CD4-positive, alpha-beta memory T cell (primary cell): Measurements from ENCODE around the gene RUVBL2. TPM values are rescaled to one million over a fixed set of nuclear protein-coding genes. Genes with fewer than 3 reads are reported as not detected.
A peak's percentile ranks its signal among the peaks of the same experiment; 100 is the strongest.
"Not testable (repeated sequence)": the region's sequence is repeated elsewhere in the genome, so short reads cannot be mapped to it uniquely, and the experiment has no call there.

Experiments used
- CTCF ChIA-PET: fragments of 350-600 bp; sonication (Branson Sonifier 250); formaldehyde crosslinking; loops from one replicate; lab custom pipeline; 2021; ENCODE audit warnings: inconsistent platforms; ENCODE audit not compliant: partially characterized antibody; lab: Charles Lee
- POLR2A ChIA-PET: fragments of 350-600 bp; sonication (Branson Sonifier 250); formaldehyde crosslinking; loops from one replicate; lab custom pipeline; 2021; ENCODE audit not compliant: partially characterized antibody; lab: Charles Lee
- DNase-seq, 5 donors: peaks; one replicate each; pipeline versions ENCODE4 v3.0.0 to v3.0.0-alpha.2; 2020 to 2022; ENCODE audit warnings: mixed read lengths in 1 of 5
- H3K27ac ChIP-seq: one replicate; pipeline ENCODE4 v1.7.0; 2013; ENCODE audit warnings: low read depth, low read length
- H3K27me3 ChIP-seq: 2 replicates; pipeline ENCODE4 v1.7.0; 2013; ENCODE audit warnings: mild to moderate bottlenecking, low read length, moderate library complexity; ENCODE audit not compliant: insufficient read depth
- H3K36me3 ChIP-seq: 2 replicates; pipeline ENCODE4 v1.7.0; 2013; ENCODE audit warnings: mild to moderate bottlenecking, low read length, moderate library complexity; ENCODE audit not compliant: insufficient read depth
- H3K4me1 ChIP-seq: 2 replicates; pipeline ENCODE4 v1.7.0; 2013; ENCODE audit warnings: mild to moderate bottlenecking, low read length, moderate library complexity; ENCODE audit not compliant: insufficient read depth
- H3K4me3 ChIP-seq, 2 donors: one replicate each; pipeline ENCODE4 v1.7.0; 2013; ENCODE audit warnings: low read length in 2 of 2, mild to moderate bottlenecking in 1 of 2
- H3K9me3 ChIP-seq, 2 donors: one replicate each; pipeline ENCODE4 v1.7.0; 2013; ENCODE audit warnings: low read length in 2 of 2, control low read depth in 1 of 2; ENCODE audit not compliant: control insufficient read depth in 1 of 2
- H3K27ac Mint-ChIP-seq, 7 donors: one replicate each; pipeline ENCODE4 v1.8.0; 2020 to 2021; ENCODE audit warnings: mixed read lengths in 7 of 7, mild to moderate bottlenecking in 6 of 7, inconsistent platforms in 3 of 7, moderate library complexity in 3 of 7
- H3K27me3 Mint-ChIP-seq, 2 donors: one replicate each; pipeline ENCODE4 v1.8.0; 2020 to 2021; ENCODE audit warnings: mixed read lengths in 2 of 2
- H3K36me3 Mint-ChIP-seq, 2 donors: one replicate each; pipeline ENCODE4 v1.8.0; 2020 to 2021; ENCODE audit warnings: mixed read lengths in 2 of 2, inconsistent platforms in 1 of 2, mild to moderate bottlenecking in 1 of 2
- H3K4me1 Mint-ChIP-seq, 4 donors: one replicate each; pipeline ENCODE4 v1.8.0; 2020 to 2021; ENCODE audit warnings: mixed read lengths in 4 of 4, mild to moderate bottlenecking in 1 of 4
- H3K4me3 Mint-ChIP-seq, 8 donors: one replicate each; pipeline ENCODE4 v1.8.0; 2020 to 2021; ENCODE audit warnings: mixed read lengths in 8 of 8, mild to moderate bottlenecking in 7 of 8, moderate library complexity in 6 of 8, inconsistent platforms in 3 of 8
- H3K9me3 Mint-ChIP-seq, 8 donors: one replicate each; pipeline ENCODE4 v1.8.0; 2020 to 2021; ENCODE audit warnings: mixed read lengths in 8 of 8, mild to moderate bottlenecking in 5 of 8, inconsistent platforms in 3 of 8, moderate library complexity in 1 of 8
- intact Hi-C: fragments of 100-400 bp; cut with micrococcal nuclease; formaldehyde crosslinking; loops from one replicate; pipeline ENCODE4 v1.15.1; 2023
- polyA plus RNA-seq, 2 donors: library from polyadenylated mRNA; unstranded; fragments of 300-500 nt; fragmentation: Illumina TruSeq; gene quantifications; one replicate each; pipeline ENCODE4 v1.2.3, GENCODE V29; 2021
- total RNA-seq, 2 experiments: library from RNA; stranded (reverse); gene quantifications; one replicate each; pipeline ENCODE4 v1.2.3, GENCODE V29; 2021

Gene RUVBL2
- total and polyA plus RNA-seq, 4 experiments from 2014 or later, result 27.9 to 51.9 (median 38.6) TPM

- no peak overlapping the region for H3K27ac ChIP-seq
- peaks cover 23% of the 10 kb centered on the region for H3K4me1 ChIP-seq
- no peaks in the 10 kb centered on the region for H3K9me3 ChIP-seq
- Mint-ChIP-seq H3K4me3 (peak overlapping the region in 2 of 8 donors; percentile 43 to 65), H3K27me3 (peaks cover 0 to 3% of the 10 kb centered on the region in 2 donors), H3K4me1 (peaks cover 13 to 36% (median 21%) of the 10 kb centered on the region in 4 donors), H3K36me3 (peaks cover 7 to 24% of the 10 kb centered on the region in 2 donors), H3K27ac (peak overlapping the region in 1 of 7 donors; percentile 66), H3K9me3 (no peaks in the 10 kb centered on the region)
- no peak for DNase-seq
- peaks cover 12% of the 10 kb centered on the region for H3K36me3 ChIP-seq
- POLR2A ChIA-PET, result no interaction called here
- intact Hi-C loops, result no loop called here
- no peaks in the 10 kb centered on the region for H3K27me3 ChIP-seq
- no peak overlapping the region for H3K4me3 ChIP-seq
- CTCF ChIA-PET, result interaction anchor here (0.7 kb wide), 1 partner anchor 19 kb away, joined by 3 read pairs; no protein-coding TSS in a partner anchor
Observed at GRCh38 chr19:49016067-49016839, 22.6 kb downstream of the RUVBL2 start.

DNA sequence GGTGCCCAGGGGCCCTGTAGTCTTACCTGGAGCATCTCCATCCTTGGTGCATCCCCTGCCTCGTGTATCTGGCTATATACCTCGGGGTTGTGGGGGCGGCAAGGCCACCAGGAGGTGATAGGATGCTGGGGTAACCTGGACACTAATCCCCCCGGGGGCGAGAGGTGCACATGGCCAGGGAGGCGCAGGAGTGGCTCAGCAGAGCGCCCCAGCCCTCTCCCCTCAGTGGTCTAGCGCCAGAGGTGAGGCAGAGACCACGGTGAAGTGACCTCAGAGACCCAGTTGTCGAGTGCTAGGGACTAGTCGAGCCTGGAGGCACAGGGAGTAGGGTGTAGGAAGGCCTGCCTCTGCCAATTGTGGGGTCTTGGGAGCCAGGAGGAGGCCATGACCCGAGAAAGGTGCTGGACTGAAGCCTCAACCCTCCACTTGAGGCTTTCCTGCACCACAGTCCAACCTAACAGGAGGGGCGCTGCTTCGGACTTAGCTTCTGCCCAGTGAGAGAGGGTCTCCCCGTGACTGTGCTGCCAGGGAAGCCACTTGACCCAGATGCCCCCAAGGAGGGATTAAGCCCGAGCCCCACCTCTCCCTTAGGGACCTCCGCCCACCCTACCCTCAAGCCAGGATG, 23.5 kb downstream of the RUVBL2 start, which contains the start of gene LHB:
Gene LHB, minus strand, starts transcription at position 51 of the 625 bp plus-strand sequence. Its CDS starts 10 bp downstream, at position 41.
- Mint-ChIP-seq H3K36me3 (peaks cover 4 to 20% of the 10 kb centered on the region in 2 donors), H3K4me3 (peak within 1 kb of the TSS; percentile 79 to 94 (median 89)), H3K4me1 (peaks cover 15 to 39% (median 25%) of the 10 kb centered on the region in 4 donors), H3K27me3 (peaks cover 0 to 3% of the 10 kb centered on the region in 2 donors), H3K27ac (peak within 1 kb of the TSS in 6 of 7 donors; percentile 13 to 66 (median 37)), H3K9me3 (no peaks in the 10 kb centered on the region)
- Histone ChIP-seq H3K27ac (peak within 1 kb of the TSS; percentile 23), H3K36me3 (peaks cover 4% of the 10 kb centered on the region), H3K4me3 (peak within 1 kb of the TSS in 1 of 2 donors; percentile 73), H3K4me1 (peaks cover 24% of the 10 kb centered on the region), H3K9me3 (no peaks in the 10 kb centered on the region), H3K27me3 (no peaks in the 10 kb centered on the region)
- ChIA-PET POLR2A (interaction anchor here (1.2 to 3.4 kb wide), 5 partner anchors 17 to 142 kb away, joined by 3 to 33 read pairs (median 7); partner anchors contain the start of genes GYS1, NUCB1 and RUVBL2), CTCF (interaction anchor here (0.6 to 3.0 kb wide), 6 partner anchors 13 to 798 kb away, joined by 3 to 22 read pairs (median 4); partner anchors contain the start of genes GYS1 and RUVBL2)
- DNase-seq, result no peak
- intact Hi-C loops, result no loop called here

DNA sequence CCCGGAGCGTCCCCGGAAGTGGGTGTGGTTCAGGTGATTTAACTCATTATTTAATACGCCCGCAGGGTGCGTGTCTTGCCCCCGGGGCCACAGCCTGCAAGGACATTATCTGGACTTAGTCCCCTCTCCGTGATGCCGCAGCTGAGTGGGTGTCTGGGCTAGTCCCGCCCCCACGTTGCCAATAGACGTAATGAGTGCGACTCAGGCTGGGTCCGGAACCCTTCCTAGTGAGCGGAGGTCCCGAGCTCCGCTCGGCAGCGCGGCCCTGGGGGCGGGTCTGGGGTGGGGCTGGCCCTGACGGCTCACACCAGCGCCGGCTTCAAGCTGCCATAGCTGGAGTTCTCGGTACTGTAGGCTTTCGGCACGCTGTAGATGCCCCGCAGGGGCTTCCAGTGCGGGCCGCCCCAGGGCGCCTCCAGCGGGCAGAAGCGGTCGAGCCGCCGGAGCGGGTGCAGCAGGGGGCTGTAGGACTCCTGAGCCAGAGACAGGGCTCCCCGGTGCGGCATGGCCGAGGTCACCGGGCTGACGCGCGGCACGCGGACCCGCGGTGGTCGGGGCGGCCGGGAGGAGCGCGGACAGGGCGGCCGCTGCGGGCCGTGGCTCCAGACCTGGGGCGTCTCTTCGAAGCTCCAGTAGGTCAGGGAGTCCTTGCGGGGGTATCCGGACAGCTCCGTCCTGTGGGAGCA, 24.1 kb downstream of the RUVBL2 start:
- ChIA-PET POLR2A (interaction anchor here (0.8 to 3.4 kb wide), 7 partner anchors 8 to 143 kb away, joined by 3 to 33 read pairs (median 7); partner anchors contain the start of genes GYS1, NUCB1 and RUVBL2), CTCF (interaction anchor here (0.6 to 3.0 kb wide), 8 partner anchors 14 to 798 kb away, joined by 3 to 22 read pairs (median 3); partner anchors contain the start of genes GYS1 and RUVBL2)
- peak; percentile 62 to 76 (median 69) for DNase-seq
- H3K27ac Mint-ChIP-seq, result peak overlapping the region in 4 of 7 donors; percentile 13 to 55 (median 36)
- peaks cover 24% of the 10 kb centered on the region for H3K4me1 ChIP-seq
- peak overlapping the region; percentile 84 to 94 (median 90) for H3K4me3 Mint-ChIP-seq
- peaks cover 0 to 3% of the 10 kb centered on the region in 2 donors for H3K27me3 Mint-ChIP-seq
- H3K4me3 ChIP-seq, result peak overlapping the region in 1 of 2 donors; percentile 73
- peaks cover 15 to 39% (median 25%) of the 10 kb centered on the region in 4 donors for H3K4me1 Mint-ChIP-seq
- H3K27ac ChIP-seq, result peak overlapping the region; percentile 23
- no peaks in the 10 kb centered on the region for H3K9me3 ChIP-seq
- intact Hi-C loops, result loop anchor here (1.0 to 2.0 kb wide), 2 partner anchors 25 to 39 kb away; partner anchors contain the start of genes CGB7, GYS1 and RUVBL2
- H3K36me3 Mint-ChIP-seq, result peaks cover 0 to 18% of the 10 kb centered on the region in 2 donors
- H3K27me3 ChIP-seq, result no peaks in the 10 kb centered on the region
- H3K36me3 ChIP-seq, result no peaks in the 10 kb centered on the region
- no peaks in the 10 kb centered on the region for H3K9me3 Mint-ChIP-seq

DNA sequence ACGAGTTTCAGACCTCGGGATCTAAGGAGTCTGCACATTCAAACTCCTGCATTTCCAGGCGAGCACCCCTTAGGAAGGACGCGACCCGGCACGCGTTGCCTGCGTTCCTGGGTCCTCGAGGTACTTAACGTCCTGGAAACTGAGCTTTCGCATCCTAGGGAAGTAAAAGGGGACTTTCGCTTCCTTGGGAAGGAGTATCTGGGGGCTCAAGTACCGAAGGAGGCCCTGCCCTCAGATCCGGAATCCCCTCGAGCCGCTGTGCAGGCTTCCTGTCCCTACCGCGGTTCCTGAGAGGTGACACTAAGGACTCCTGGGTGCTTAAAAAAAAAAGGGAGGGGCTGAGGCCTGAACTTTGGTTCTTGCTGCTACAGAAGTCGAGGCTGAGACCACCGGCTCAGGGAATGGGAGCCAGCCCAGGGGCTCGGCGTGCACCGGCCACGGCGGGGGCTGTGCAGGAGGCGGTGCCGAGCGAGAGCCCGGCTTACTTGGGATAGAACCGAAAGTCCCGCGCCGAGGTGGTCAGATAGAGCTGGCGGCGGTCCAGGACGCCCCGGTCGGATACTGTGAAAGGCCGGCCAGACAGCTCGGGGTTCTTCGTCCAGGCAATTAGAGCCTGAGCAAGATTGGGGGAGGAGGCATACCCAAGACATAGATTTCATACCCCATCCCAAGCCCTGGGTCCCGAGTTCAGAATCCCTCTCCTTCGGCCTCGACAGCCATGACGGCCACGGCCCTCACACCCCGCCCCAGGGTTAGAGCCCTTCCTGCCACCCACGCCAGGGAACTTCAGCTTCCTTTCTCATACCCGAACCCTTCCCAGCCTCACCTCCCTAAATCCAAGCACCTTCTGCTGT, 24.9 kb downstream of the RUVBL2 start:
- intact Hi-C loops, result loop anchor here (1.0 to 2.0 kb wide), 2 partner anchors 25 to 38 kb away; partner anchors contain the start of genes CGB7, GYS1 and RUVBL2
- H3K36me3 Mint-ChIP-seq, result peaks cover 0 to 17% of the 10 kb centered on the region in 2 donors
- not testable (repeated sequence) for H3K36me3 ChIP-seq, H3K9me3 ChIP-seq, H3K27me3 ChIP-seq, H3K9me3 Mint-ChIP-seq, H3K27me3 Mint-ChIP-seq
- POLR2A ChIA-PET, result interaction anchor here (0.8 to 3.4 kb wide), 7 partner anchors 8 to 143 kb away, joined by 3 to 33 read pairs (median 7); partner anchors contain the start of genes GYS1, NUCB1 and RUVBL2
- Histone ChIP-seq H3K4me1 (peaks cover 24% of the 10 kb centered on the region), H3K4me3 (peak overlapping the region; percentile 47 to 73), H3K27ac (peak overlapping the region; percentile 23)
- DNase-seq, result peak; percentile 19 to 50 (median 29)
- peak overlapping the region; percentile 84 to 94 (median 90) for H3K4me3 Mint-ChIP-seq
- CTCF ChIA-PET, result interaction anchor here (0.9 to 3.0 kb wide), 9 partner anchors 15 to 223 kb away, joined by 3 to 22 read pairs (median 3); partner anchors contain the start of genes GYS1 and RUVBL2
- peaks cover 15 to 39% (median 25%) of the 10 kb centered on the region in 4 donors for H3K4me1 Mint-ChIP-seq
- H3K27ac Mint-ChIP-seq, result peak overlapping the region in 6 of 7 donors; percentile 48 to 91 (median 79)

DNA sequence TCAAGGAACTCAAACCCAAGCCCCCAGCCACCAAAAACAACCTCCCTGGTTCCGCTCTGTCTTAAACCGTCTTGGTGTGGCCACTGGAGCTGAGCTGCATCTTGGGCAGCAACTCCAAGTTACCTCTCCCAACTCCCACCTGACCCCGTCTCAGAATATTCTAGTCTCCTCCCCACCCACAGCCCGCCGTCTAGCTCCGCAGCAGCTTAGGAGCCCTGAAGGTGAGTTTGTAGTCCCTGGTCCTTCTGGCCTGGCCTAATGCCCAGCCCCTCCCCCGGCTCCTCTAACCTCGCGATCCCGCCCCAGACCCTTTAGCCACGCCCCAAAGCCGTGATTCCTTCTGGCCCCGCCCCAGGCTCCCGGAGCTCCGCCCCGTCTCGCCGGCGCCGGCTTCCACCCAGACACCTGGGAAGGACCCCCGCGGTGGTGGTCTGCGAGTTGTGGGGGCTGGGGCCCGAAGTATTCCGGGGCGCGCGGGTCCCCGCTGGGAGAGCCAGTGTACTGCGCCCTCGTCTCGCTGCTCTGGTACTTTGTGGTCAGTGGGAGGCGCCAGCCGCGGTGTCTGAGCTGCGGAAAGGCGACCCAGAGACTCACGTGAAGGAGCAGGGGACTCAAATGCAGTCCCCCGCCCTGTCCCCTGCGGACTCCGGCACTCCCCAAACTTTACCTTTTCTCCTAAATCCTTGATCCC, 25.7 kb downstream of the RUVBL2 start:
- Mint-ChIP-seq H3K27me3 (peaks cover 0 to 3% of the 10 kb centered on the region in 2 donors), H3K27ac (peak overlapping the region; percentile 32 to 91 (median 79)), H3K9me3 (no peaks in the 10 kb centered on the region), H3K4me1 (peaks cover 15 to 39% (median 25%) of the 10 kb centered on the region in 4 donors), H3K36me3 (peaks cover 0 to 9% of the 10 kb centered on the region in 2 donors), H3K4me3 (peak overlapping the region; percentile 84 to 94 (median 90))
- H3K4me1 ChIP-seq, result peaks cover 24% of the 10 kb centered on the region
- no peak overlapping the region for H3K27ac ChIP-seq
- DNase-seq, result peak; percentile 49 to 66 (median 51)
- H3K27me3 ChIP-seq, result no peaks in the 10 kb centered on the region
- intact Hi-C loops, result loop anchor here (2.0 kb wide), 1 partner anchor 37 kb away; the partner anchor contains the start of gene CGB7
- CTCF ChIA-PET, result interaction anchor here (0.6 to 3.0 kb wide), 7 partner anchors 18 to 660 kb away, joined by 3 to 22 read pairs (median 3); partner anchors contain the start of genes GYS1 and RUVBL2
- no peaks in the 10 kb centered on the region for H3K9me3 ChIP-seq
- H3K4me3 ChIP-seq, result peak overlapping the region; percentile 47 to 73
- H3K36me3 ChIP-seq, result no peaks in the 10 kb centered on the region
- POLR2A ChIA-PET, result interaction anchor here (0.9 to 3.4 kb wide), 5 partner anchors 9 to 50 kb away, joined by 3 to 33 read pairs (median 3); partner anchors contain the start of genes GYS1 and RUVBL2
